Measurements from ENCODE around the gene PLPPR4.

Gene PLPPR4

DNA sequence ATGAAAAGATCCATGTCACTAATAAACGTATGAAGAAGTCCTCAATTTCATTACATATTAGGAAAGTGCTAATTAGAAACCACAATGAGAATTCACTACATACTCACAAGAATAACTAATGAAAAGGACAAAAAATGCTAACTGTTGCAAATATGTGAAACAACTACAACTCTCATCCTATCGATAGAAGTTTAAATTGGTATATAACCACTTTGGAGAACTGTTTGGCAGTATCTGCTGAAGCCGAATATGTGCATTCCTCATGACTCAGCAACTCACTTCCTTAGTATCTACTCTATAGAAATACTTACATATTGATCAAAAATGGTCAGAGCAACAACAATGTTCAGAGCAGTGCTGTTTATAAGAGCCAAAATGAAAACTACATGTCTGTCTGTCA is 66.8 kb downstream of the PLPPR4 start:
- intact Hi-C loops (cut with DNase I): no loop called here
- DNase-seq: no peak

DNA sequence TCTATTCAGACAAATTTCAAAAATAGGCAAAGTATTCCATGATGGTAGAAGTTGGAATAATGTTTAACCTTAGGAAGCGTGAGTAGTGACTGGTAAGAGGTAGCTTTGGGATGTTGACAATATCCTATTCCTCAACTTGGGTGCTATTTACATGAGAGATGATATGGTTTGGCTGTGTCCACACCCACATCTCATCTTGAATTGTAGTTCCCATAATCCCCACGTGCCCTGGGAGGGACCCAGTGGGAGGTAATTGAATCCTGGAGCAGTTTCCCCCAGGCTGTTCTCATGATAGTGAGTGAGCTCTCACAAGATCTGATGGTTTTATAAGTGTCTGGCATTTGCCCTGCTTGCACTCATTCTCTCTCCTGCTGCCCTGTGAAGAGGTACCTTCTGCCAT is 67.3 kb downstream of the PLPPR4 start:
- DNase-seq: no peak
- intact Hi-C loops (cut with DNase I): no loop called here

DNA sequence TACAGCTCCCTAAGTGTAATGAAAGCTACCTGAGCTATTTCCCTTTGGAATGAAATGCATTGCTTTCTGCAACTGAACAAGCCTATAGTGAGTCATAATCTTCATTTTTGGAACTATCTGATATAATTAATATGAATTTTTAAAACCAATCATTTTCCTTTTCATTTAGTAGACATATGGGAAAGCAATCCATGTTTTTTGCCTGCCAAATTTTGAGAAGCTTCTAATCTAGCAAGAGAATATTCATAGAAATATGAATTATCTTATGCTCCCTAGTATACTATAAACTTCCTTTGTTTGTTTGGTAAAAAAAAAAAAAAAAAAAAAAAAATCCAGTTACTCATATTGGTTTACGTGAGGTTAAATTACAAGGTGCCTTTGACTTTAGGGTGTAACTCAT is 68.3 kb downstream of the PLPPR4 start:
- DNase-seq: no peak
- intact Hi-C loops (cut with DNase I): no loop called here

DNA sequence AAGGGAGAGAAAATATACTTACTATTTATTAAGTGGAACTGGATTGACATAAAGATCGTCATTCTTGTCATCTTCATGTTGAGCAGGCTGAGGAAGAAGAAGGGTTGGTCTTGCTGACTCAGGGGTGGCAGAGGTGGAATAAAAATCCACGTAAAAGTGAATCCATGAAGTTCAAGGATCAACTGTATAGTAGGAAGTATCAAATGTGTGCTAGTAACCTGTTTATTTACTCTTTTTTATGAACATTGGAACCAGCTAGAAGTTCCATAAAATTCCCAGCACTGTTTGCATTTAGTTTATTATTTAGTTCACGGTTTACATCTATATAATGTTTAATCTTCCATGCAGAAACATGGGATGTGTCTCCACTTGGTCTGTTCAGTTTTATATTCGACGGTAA is 70.7 kb downstream of the PLPPR4 start:
- intact Hi-C loops (cut with DNase I): no loop called here
- no peak for DNase-seq

DNA sequence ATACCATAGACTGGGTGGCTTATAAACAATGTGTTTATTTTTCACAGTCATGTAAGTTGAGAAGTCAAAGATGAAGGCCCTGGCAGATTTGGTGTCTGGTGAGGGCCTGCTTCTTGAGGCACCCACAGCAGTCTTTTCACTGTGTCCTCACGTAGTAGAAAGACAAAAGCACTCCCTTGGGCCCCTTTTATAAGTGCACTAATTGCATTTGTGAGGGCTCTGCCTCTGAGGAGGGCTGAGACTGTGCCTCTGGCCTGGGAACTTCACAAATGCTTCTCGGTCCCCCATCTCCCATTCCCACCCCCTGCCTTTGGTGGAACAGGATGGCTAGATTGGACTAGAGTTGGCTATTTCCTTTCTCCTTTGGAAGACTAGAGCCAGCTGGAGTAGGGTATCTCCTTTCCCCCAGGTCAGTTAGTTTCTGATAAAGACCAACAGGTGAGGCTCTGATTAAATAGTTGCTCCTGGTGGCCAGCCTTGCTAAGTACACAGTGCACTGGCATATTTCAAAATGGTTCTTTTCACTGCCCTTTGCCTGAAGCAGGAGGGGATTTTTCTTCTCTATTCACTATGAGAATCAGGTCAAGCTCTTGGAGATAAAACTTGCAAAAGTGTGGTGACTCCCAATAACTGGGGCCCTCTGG is 82.9 kb downstream of the PLPPR4 start:
- intact Hi-C loops (cut with DNase I): no loop called here
- DNase-seq: no peak

DNA sequence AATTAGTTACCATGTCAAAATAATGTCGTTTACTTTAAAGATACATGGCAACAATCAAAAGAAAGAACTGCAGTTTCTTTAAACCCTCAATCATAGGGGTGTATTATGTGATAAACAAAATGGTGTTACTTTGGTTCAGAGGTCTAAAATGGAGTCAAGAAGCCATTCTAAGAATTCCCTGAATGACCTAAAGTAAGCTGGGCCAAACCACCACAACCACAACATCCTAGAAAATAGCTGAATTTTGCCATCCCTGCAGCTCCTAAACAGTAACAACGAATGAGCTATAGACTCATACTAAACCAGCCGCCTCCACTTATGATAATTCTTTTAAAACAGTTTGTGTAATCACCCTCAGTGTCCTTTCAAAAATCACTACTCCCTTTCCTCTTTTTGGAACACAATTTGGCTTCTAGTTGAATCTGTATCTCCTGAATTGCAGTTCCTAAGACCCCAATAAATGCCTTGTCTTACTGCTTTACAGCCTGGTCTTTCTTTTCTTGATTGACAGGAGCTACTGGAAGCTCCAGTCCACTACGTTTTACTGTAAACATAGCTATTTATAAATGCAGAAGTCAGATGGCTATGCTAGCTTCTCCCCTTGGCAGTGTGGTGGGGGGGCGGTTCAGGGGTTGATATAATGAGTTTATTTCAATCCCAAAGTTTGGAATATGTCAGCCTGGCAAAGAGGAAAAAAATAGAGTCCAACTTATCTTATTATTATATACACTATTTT is 84.3 kb downstream of the PLPPR4 start:
- intact Hi-C loops (cut with DNase I): no loop called here
- no peak for DNase-seq

DNA sequence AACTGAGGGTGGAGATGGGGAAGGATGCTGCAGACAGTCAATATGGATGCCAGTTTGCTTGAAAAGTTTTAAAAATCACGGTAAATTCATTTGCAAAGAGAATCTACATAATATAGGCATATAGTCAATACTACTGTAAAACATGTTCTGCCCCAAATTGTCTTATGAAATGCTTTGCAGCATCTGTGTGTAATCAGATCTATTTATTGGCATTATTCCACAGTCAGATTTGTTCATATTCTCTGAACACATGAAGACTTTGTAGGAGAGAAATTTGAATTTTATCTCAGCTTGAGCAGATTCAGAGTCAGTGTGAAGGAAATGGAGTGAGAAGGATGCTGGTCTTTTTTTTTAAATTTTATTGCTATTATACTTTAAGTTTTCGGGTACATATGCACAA is 88.5 kb downstream of the PLPPR4 start:
- DNase-seq: no peak
- intact Hi-C loops (cut with DNase I): no loop called here

DNA sequence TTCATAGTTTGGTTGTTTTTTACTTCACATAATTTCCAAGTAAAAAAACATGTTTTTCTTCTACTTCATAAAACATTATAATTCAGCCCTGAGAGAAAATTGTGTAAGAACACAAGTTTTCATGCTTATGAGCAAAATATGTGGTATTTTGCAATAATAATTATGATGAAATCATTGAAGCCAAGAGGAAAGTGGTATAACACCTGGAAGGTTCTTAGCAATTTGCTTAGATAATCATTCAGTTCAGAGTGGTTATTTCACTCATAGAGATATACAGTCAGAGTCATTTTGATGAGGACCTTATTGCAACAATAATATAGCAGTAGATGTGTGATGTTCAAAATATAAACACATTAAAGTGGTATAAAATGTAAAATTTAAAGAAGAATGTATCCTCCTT is 94.5 kb downstream of the PLPPR4 start:
- DNase-seq: no peak
- intact Hi-C loops (cut with DNase I): no loop called here

Data from head of caudate nucleus (tissue), 42 donors.